SK-N-SH (cell line): ENCODE measurements around the gene SDK1. TPM values are rescaled to one million over a fixed set of nuclear protein-coding genes. Genes with fewer than 3 reads are reported as not detected.

ENCODE experiments used
- CTCF ChIA-PET: fragments of 300-600, 350-600 bp; formaldehyde crosslinking; extraction: SDS; loops from one replicate; lab custom pipeline; 2021; lab: Yijun Ruan, JAX
- POLR2A ChIA-PET: fragments of 350-600 bp; sonication (Branson Sonifier 250); formaldehyde crosslinking; extraction: SDS; loops from one replicate; lab custom pipeline; 2020; ENCODE audit warnings: antibody characterized with exemption, inconsistent platforms; lab: Yijun Ruan, JAX
- DNase-seq: peaks from one replicate; pipeline ENCODE4 v3.0.0; 2012
- H2AFZ ChIP-seq: fragments of 200-600 bp; sonication (generic); 2 replicates; pipeline ENCODE4 v1.8.1; 2016; ENCODE audit warnings: antibody characterized with exemption, mild to moderate bottlenecking, low read depth
- H3F3A ChIP-seq: fragments of 200-600 bp; sonication (generic); replicated peaks from 2 replicates; pipeline ENCODE3; 2016; ENCODE audit warnings: antibody characterized with exemption, mild to moderate bottlenecking; ENCODE audit not compliant: insufficient read depth
- H3K27ac ChIP-seq, 2 experiments: fragments of 200-500 bp in 1 of 2; fragments of 200-600 bp in 1 of 2; sonication (Bioruptor generic) in 1 of 2; sonication (generic), shearing (Covaris generic) in 1 of 2; 2 replicates each; pipeline versions ENCODE4 v1.5.1 to v1.6.1; 2014 to 2016; ENCODE audit warnings: low read depth in 2 of 2, inconsistent platforms in 1 of 2, low read length in 1 of 2, mild to moderate bottlenecking in 1 of 2, mixed read lengths in 1 of 2
- H3K27me3 ChIP-seq: fragments of 200-600 bp; sonication (generic), shearing (Covaris generic); 2 replicates; pipeline ENCODE4 v1.6.1; 2016; ENCODE audit warnings: mixed run types; ENCODE audit not compliant: insufficient read depth
- H3K36me3 ChIP-seq, 2 experiments: fragments of 200-500 bp in 1 of 2; fragments of 200-600 bp in 1 of 2; sonication (Bioruptor generic) in 1 of 2; sonication (generic) in 1 of 2; replicated peaks in 1 of 2; 2 replicates each; pipeline versions ENCODE3 to v1.5.1; 2014 to 2016; ENCODE audit warnings: low read length in 1 of 2, mild to moderate bottlenecking in 1 of 2; ENCODE audit not compliant: insufficient read depth in 2 of 2, control insufficient read depth in 1 of 2
- H3K4me1 ChIP-seq, 2 experiments: fragments of 200-500 bp in 1 of 2; fragments of 200-600 bp in 1 of 2; sonication (Bioruptor generic) in 1 of 2; sonication (generic), shearing (Covaris generic) in 1 of 2; 2 replicates each; pipeline versions ENCODE4 v1.5.1 to v1.6.1; 2014 to 2016; ENCODE audit warnings: low read depth in 1 of 2, low read length in 1 of 2, mixed run types in 1 of 2; ENCODE audit not compliant: insufficient read depth in 2 of 2, control insufficient read depth in 1 of 2
- H3K4me2 ChIP-seq: fragments of 200-600 bp; sonication (generic), shearing (Covaris generic); 2 replicates; pipeline ENCODE4 v1.6.1; 2017; ENCODE audit warnings: mixed run types
- H3K4me3 ChIP-seq, 2 experiments: fragments of 200-500 bp in 1 of 2; fragments of 200-600 bp in 1 of 2; sonication (Bioruptor generic) in 1 of 2; sonication (generic), shearing (Covaris generic) in 1 of 2; 2 replicates each; pipeline versions ENCODE4 v1.5.1 to v1.8.1; 2014 to 2016; ENCODE audit warnings: low read depth in 2 of 2, inconsistent platforms in 1 of 2, low read length in 1 of 2, mild to moderate bottlenecking in 1 of 2, mixed read lengths in 1 of 2, moderate library complexity in 1 of 2
- H3K79me2 ChIP-seq: fragments of 200-600 bp; sonication (generic); 2 replicates; pipeline ENCODE4 v1.8.1; 2017; ENCODE audit warnings: mild to moderate bottlenecking; ENCODE audit not compliant: insufficient read depth
- H3K9ac ChIP-seq: fragments of 200-600 bp; sonication (generic); 2 replicates; pipeline ENCODE4 v1.6.1; 2017; ENCODE audit warnings: mixed run types
- H3K9me2 ChIP-seq: fragments of 200-600 bp; sonication (generic); 2 replicates; pipeline ENCODE4 v1.6.1; 2017; ENCODE audit warnings: mixed run types
- H3K9me3 ChIP-seq: fragments of 200-600 bp; sonication (generic); 2 replicates; pipeline ENCODE4 v1.6.1; 2017; ENCODE audit warnings: mixed run types, mild to moderate bottlenecking, moderate library complexity
- H4K20me1 ChIP-seq: fragments of 200-600 bp; sonication (generic); 2 replicates; pipeline ENCODE4 v1.6.1; 2017; ENCODE audit warnings: mild to moderate bottlenecking, mixed run types; ENCODE audit not compliant: insufficient read depth
- CHD2 ChIP-seq: fragments of 150-350 bp; IDR thresholded peaks from 2 replicates; pipeline ENCODE4 v1.6.1; 2018; ENCODE audit warnings: low read length; ENCODE audit not compliant: partially characterized antibody
- ELF1 ChIP-seq: IDR thresholded peaks from 2 replicates; pipeline ENCODE4 v1.4.0; 2012
- EP300 ChIP-seq, 2 experiments: IDR thresholded peaks; 2 replicates each; pipeline versions ENCODE4 v1.4.0 to v1.6.1; 2012; ENCODE audit warnings: borderline replicate concordance in 1 of 2, low read depth in 1 of 2, low read length in 1 of 2
- EZH2phosphoT487 ChIP-seq: fragments of 200-600 bp; sonication (generic); IDR thresholded peaks from 2 replicates; pipeline ENCODE4 v1.6.1; 2017; ENCODE audit warnings: low read depth, mixed run types, mild to moderate bottlenecking, antibody characterized with exemption, moderate library complexity, borderline replicate concordance
- FOXJ3 ChIP-seq: sonication (generic); formaldehyde crosslinking; IDR thresholded peaks from 2 replicates; pipeline ENCODE4 v1.5.1; 2020; ENCODE audit warnings: mild to moderate bottlenecking, missing genetic modification reagents
- FOXM1 ChIP-seq: IDR thresholded peaks from 2 replicates; pipeline ENCODE4 v1.4.0; 2012; ENCODE audit warnings: low read depth, mild to moderate bottlenecking
- GATA2 ChIP-seq: sonication (generic); formaldehyde crosslinking; IDR thresholded peaks from 2 replicates; pipeline ENCODE4 v1.5.0; 2020; ENCODE audit warnings: mild to moderate bottlenecking, missing genetic modification reagents
- POLR2AphosphoS5 ChIP-seq: IDR thresholded peaks from 2 replicates; pipeline ENCODE4 v1.6.1; 2012; ENCODE audit warnings: low read depth, low read length
- RAD21 ChIP-seq: IDR thresholded peaks from 2 replicates; pipeline ENCODE4 v1.6.1; 2012; ENCODE audit warnings: mild to moderate bottlenecking, low read length
- RCOR1 ChIP-seq: fragments of 150-350 bp; IDR thresholded peaks from 2 replicates; pipeline ENCODE4 v1.6.1; 2017; ENCODE audit warnings: antibody characterized with exemption, low read length
- TCF12 ChIP-seq: IDR thresholded peaks from 2 replicates; pipeline ENCODE4 v1.4.0; 2012
- TEAD4 ChIP-seq: IDR thresholded peaks from 2 replicates; pipeline ENCODE4 v1.4.0; 2012; ENCODE audit warnings: mild to moderate bottlenecking, borderline replicate concordance; ENCODE audit not compliant: insufficient read depth
- WGBS: methylation state at CpG from one replicate; pipeline ENCODE4 v1.1.6; 2017; ENCODE audit warnings: low lambda C conversion rate; 5-methylcytosine and 5-hydroxymethylcytosine counted together
- polyA plus RNA-seq, 3 experiments: library from polyadenylated mRNA; depleted of rRNA; stranded (reverse); fragments of >200 nt; gene quantifications; 2 replicates each; pipeline ENCODE4 v1.2.3, GENCODE V29; 2012
- TF ChIP-seq, protein P1 (sequence below): IDR thresholded peaks from 2 replicates; pipeline ENCODE4 v1.4.0; 2012; ENCODE audit warnings: low read depth
- TF ChIP-seq, protein P2 (sequence below): IDR thresholded peaks from 2 replicates; pipeline ENCODE4 v1.4.0; 2012; ENCODE audit warnings: low read depth, borderline replicate concordance
- TF ChIP-seq, protein P3 (sequence below): IDR thresholded peaks from 2 replicates; pipeline ENCODE4; 2012
- TF ChIP-seq, protein P4 (sequence below): IDR thresholded peaks from 2 replicates; pipeline ENCODE4 v1.4.0; 2012; ENCODE audit warnings: low read depth, borderline replicate concordance
- TF ChIP-seq, protein P5 (sequence below): fragments of 200-600 bp; sonication (generic); IDR thresholded peaks from 2 replicates; pipeline ENCODE4 v1.6.1; 2017; ENCODE audit warnings: antibody characterized with exemption, mild to moderate bottlenecking, moderate library complexity

SDK1 gene
- polyA plus RNA-seq, 1 of the 3 experiments (the other 2 are of a cell fraction) = 1.2 TPM

DNA sequence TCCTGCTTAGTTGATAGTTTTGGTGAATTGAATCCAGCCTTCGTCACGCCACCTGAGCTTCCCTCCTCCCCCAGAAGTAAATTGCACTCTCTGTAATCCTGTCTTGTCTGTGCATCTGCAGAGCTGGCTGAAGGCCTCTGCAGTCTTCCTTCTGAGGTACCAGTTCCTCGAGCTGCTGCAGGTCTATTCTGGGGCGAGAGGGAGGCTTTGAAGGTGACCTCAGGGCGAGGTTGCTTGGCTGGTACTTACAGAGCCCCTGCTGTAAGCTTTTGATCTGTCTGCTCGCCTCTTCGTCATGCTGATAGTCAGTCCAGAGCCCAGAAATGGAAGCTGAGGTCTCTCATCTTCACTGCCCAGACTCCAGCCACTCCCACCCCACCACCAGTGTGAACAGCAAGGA is 867.5 kb downstream of the SDK1 start:
- H2AFZ ChIP-seq = no peak overlapping the region
- H4K20me1 ChIP-seq = no peaks in the 10 kb centered on the region
- no peaks in the 10 kb centered on the region for H3K36me3 ChIP-seq
- ChIA-PET CTCF (interaction anchor here (0.7 to 1.8 kb wide), 3 partner anchors 9 to 406 kb away, joined by 3 to 7 read pairs (median 3); no protein-coding TSS in a partner anchor), POLR2A (no interaction called here)
- no peak overlapping the region for H3K27ac ChIP-seq
- no peak for DNase-seq
- no peaks in the 10 kb centered on the region for H3K79me2 ChIP-seq
- no peaks in the 10 kb centered on the region for H3F3A ChIP-seq
- H3K4me2 ChIP-seq = no peak overlapping the region
- no peaks in the 10 kb centered on the region for H3K27me3 ChIP-seq
- 28% methylated on average over 6 of the region's 7 CpGs for WGBS
- H3K4me1 ChIP-seq = peaks cover 0 to 6% of the 10 kb centered on the region in 2 experiments; a peak in 1 of 4 replicates
- no peak overlapping the region for H3K9ac ChIP-seq
- TF ChIP-seq ELF1 (no peak), POLR2AphosphoS5 (no peak), RCOR1 (no peak), FOXJ3 (CRISPR knock-in tag) (no peak), EP300 (IDR thresholded peaks at IDR 0.05; ENCODE audit: borderline replicate concordance in 1 of 2, low read depth in 1 of 2, low read length in 1 of 2) (no peak)
- TF ChIP-seq, protein P1, sequence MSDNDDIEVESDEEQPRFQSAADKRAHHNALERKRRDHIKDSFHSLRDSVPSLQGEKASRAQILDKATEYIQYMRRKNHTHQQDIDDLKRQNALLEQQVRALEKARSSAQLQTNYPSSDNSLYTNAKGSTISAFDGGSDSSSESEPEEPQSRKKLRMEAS = no peak
- TF ChIP-seq, protein P2, sequence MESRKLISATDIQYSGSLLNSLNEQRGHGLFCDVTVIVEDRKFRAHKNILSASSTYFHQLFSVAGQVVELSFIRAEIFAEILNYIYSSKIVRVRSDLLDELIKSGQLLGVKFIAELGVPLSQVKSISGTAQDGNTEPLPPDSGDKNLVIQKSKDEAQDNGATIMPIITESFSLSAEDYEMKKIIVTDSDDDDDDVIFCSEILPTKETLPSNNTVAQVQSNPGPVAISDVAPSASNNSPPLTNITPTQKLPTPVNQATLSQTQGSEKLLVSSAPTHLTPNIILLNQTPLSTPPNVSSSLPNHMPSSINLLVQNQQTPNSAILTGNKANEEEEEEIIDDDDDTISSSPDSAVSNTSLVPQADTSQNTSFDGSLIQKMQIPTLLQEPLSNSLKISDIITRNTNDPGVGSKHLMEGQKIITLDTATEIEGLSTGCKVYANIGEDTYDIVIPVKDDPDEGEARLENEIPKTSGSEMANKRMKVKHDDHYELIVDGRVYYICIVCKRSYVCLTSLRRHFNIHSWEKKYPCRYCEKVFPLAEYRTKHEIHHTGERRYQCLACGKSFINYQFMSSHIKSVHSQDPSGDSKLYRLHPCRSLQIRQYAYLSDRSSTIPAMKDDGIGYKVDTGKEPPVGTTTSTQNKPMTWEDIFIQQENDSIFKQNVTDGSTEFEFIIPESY = no peak
- TF ChIP-seq, protein P3, sequence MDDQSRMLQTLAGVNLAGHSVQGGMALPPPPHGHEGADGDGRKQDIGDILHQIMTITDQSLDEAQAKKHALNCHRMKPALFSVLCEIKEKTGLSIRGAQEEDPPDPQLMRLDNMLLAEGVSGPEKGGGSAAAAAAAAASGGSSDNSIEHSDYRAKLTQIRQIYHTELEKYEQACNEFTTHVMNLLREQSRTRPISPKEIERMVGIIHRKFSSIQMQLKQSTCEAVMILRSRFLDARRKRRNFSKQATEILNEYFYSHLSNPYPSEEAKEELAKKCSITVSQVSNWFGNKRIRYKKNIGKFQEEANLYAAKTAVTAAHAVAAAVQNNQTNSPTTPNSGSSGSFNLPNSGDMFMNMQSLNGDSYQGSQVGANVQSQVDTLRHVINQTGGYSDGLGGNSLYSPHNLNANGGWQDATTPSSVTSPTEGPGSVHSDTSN = no peak
- TF ChIP-seq, protein P4, sequence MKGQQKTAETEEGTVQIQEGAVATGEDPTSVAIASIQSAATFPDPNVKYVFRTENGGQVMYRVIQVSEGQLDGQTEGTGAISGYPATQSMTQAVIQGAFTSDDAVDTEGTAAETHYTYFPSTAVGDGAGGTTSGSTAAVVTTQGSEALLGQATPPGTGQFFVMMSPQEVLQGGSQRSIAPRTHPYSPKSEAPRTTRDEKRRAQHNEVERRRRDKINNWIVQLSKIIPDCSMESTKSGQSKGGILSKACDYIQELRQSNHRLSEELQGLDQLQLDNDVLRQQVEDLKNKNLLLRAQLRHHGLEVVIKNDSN = no peak
- H3K4me3 ChIP-seq = no peak overlapping the region
- no peaks in the 10 kb centered on the region for H3K9me2 ChIP-seq
- H3K9me3 ChIP-seq = no peaks in the 10 kb centered on the region; the same call in 1 of the 2 replicates

DNA sequence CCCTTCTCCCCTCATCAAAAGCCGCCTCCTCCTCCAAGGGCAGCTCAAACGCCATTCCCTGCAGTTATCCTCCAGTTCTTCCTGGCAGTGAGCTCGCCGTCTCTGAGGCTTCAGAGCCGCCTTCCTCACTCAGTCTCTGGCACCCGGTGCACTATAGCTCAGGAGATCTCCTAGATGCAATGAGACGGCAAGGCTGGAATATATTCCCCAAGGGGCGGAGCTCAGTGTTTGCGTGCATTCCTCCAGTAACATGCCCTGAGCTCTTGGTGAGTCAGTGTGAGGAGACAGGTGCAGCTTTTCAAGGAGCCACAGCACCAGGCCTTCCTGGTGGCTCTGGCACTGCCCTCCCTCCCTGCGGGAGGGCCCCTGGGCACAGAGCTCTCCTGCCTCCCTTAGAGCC is 868.4 kb downstream of the SDK1 start:
- H3K9me3 ChIP-seq = no peaks in the 10 kb centered on the region; the same call in 1 of the 2 replicates
- DNase-seq = no peak
- peaks cover 0 to 5% of the 10 kb centered on the region in 2 experiments; a peak in 1 of 4 replicates for H3K4me1 ChIP-seq
- POLR2A ChIA-PET = no interaction called here
- no peak overlapping the region for H3K9ac ChIP-seq
- no peaks in the 10 kb centered on the region for H3K27me3 ChIP-seq
- H3K9me2 ChIP-seq = no peaks in the 10 kb centered on the region
- H3K4me2 ChIP-seq = no peak overlapping the region
- no peaks in the 10 kb centered on the region for H4K20me1 ChIP-seq
- 67% methylated on average over 10 of the region's 10 CpGs for WGBS
- no peak overlapping the region for H2AFZ ChIP-seq
- CTCF ChIA-PET = interaction anchor here (0.6 to 1.8 kb wide), 3 partner anchors 10 to 31 kb away, joined by 3 to 7 read pairs (median 3); no protein-coding TSS in a partner anchor
- H3K79me2 ChIP-seq = no peaks in the 10 kb centered on the region
- no peak overlapping the region for H3K27ac ChIP-seq
- H3F3A ChIP-seq = no peaks in the 10 kb centered on the region
- no peaks in the 10 kb centered on the region for H3K36me3 ChIP-seq
- no peak overlapping the region for H3K4me3 ChIP-seq
- TF ChIP-seq GATA2 (CRISPR knock-in tag) = no peak
- no peak for TF ChIP-seq TEAD4
- no peak for TF ChIP-seq FOXM1
- TF ChIP-seq, protein P5, sequence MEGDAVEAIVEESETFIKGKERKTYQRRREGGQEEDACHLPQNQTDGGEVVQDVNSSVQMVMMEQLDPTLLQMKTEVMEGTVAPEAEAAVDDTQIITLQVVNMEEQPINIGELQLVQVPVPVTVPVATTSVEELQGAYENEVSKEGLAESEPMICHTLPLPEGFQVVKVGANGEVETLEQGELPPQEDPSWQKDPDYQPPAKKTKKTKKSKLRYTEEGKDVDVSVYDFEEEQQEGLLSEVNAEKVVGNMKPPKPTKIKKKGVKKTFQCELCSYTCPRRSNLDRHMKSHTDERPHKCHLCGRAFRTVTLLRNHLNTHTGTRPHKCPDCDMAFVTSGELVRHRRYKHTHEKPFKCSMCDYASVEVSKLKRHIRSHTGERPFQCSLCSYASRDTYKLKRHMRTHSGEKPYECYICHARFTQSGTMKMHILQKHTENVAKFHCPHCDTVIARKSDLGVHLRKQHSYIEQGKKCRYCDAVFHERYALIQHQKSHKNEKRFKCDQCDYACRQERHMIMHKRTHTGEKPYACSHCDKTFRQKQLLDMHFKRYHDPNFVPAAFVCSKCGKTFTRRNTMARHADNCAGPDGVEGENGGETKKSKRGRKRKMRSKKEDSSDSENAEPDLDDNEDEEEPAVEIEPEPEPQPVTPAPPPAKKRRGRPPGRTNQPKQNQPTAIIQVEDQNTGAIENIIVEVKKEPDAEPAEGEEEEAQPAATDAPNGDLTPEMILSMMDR = no peak
- TF ChIP-seq, protein P3 = no peak
- no peak for TF ChIP-seq RAD21
- TF ChIP-seq EZH2phosphoT487 = no peak
- TF ChIP-seq, protein P1 = no peak
- no peak for TF ChIP-seq FOXJ3 (CRISPR knock-in tag)
- no peak for TF ChIP-seq CHD2
- TF ChIP-seq, protein P2 = no peak
- no peak for TF ChIP-seq TCF12
